Measurements from ENCODE around the gene DHRS11.

DNA sequence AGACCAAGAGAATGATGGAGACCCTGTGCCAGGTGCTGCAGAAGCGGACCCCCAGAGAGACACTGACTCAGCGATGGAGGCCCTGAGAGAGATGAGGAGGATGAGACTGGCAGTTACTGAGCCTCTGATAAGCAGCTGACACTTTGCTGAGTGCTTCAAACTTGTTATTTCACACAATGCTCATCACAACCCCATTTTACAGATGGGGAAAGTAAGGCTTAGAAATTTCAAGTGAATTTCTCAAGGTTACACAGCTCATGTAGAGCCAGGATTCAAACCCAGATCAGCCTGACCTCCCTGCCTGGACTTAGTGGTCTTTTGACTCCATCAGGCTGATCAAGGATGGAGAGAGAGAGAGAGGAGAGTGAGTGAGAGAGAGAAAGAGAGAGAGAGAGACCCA is 36.9 kb downstream of the DHRS11 start:
- no peak for TF ChIP-seq NFIC (IDR thresholded peaks at IDR 0.05)
- no peak for TF ChIP-seq EGR1 (IDR thresholded peaks at IDR 0.05)
- TF ChIP-seq, protein P1, sequence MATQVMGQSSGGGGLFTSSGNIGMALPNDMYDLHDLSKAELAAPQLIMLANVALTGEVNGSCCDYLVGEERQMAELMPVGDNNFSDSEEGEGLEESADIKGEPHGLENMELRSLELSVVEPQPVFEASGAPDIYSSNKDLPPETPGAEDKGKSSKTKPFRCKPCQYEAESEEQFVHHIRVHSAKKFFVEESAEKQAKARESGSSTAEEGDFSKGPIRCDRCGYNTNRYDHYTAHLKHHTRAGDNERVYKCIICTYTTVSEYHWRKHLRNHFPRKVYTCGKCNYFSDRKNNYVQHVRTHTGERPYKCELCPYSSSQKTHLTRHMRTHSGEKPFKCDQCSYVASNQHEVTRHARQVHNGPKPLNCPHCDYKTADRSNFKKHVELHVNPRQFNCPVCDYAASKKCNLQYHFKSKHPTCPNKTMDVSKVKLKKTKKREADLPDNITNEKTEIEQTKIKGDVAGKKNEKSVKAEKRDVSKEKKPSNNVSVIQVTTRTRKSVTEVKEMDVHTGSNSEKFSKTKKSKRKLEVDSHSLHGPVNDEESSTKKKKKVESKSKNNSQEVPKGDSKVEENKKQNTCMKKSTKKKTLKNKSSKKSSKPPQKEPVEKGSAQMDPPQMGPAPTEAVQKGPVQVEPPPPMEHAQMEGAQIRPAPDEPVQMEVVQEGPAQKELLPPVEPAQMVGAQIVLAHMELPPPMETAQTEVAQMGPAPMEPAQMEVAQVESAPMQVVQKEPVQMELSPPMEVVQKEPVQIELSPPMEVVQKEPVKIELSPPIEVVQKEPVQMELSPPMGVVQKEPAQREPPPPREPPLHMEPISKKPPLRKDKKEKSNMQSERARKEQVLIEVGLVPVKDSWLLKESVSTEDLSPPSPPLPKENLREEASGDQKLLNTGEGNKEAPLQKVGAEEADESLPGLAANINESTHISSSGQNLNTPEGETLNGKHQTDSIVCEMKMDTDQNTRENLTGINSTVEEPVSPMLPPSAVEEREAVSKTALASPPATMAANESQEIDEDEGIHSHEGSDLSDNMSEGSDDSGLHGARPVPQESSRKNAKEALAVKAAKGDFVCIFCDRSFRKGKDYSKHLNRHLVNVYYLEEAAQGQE (IDR thresholded peaks at IDR 0.05; ENCODE audit: low read depth): no peak
- TF ChIP-seq CEBPB (IDR thresholded peaks at IDR 0.05): no peak
- TF ChIP-seq TCF12 (IDR thresholded peaks at IDR 0.05; ENCODE audit: low read depth): no peak
